A549 (cell line): ENCODE results near the gene DNPEP. TPM values are rescaled to one million over a fixed set of nuclear protein-coding genes. Genes with fewer than 3 reads are reported as not detected.

Experiments
- ATAC-seq, 2 experiments: fragments of 200-7000 bp in 1 of 2; fragments of >200 bp in 1 of 2; cut with Nextera tagmentation in 1 of 2; cut with Tn5 transposase in 1 of 2; 3 replicates each; pipeline versions ENCODE4 v1.8.0 to v1.9.1; 2018 to 2020; ENCODE audit warnings: mild to moderate bottlenecking in 1 of 2, moderate library complexity in 1 of 2
- CTCF ChIA-PET: fragments of 300-600 bp; sonication (Branson Sonifier 250); formaldehyde crosslinking; extraction: SDS; loops from one replicate; lab custom pipeline; 2021; ENCODE audit warnings: antibody characterized with exemption, inconsistent platforms; lab: Yijun Ruan, JAX
- POLR2A ChIA-PET: fragments of 350-600 bp; formaldehyde crosslinking; extraction: SDS; loops from one replicate; lab custom pipeline; 2021; ENCODE audit warnings: antibody characterized with exemption, inconsistent platforms; lab: Yijun Ruan, JAX
- DNase-seq, 2 experiments: peaks; one replicate each; pipeline versions ENCODE4 v3.0.0 to v3.0.0-alpha.2; 2011 to 2016; ENCODE audit warnings: low read depth in 1 of 2, low spot score in 1 of 2
- FAIRE-seq: peaks from 2 replicates; lab custom pipeline; 2011; peaks lifted over from hg19 to GRCh38; lab: Jason Lieb, UNC
- H3K27ac ChIP-seq, 2 experiments: fragments of >200 bp; sonication (Bioruptor Twin); formaldehyde crosslinking; 3 replicates each; pipeline ENCODE4 v1.5.1; 2016 to 2017
- H3K4me1 ChIP-seq: fragments of >200 bp; sonication (Bioruptor Twin); formaldehyde crosslinking; 3 replicates; pipeline ENCODE4 v1.6.1; 2016
- H3K4me2 ChIP-seq: fragments of >200 bp; sonication (Bioruptor Twin); formaldehyde crosslinking; 3 replicates; pipeline ENCODE4 v1.6.1; 2016
- H3K4me3 ChIP-seq: fragments of >200 bp; sonication (Bioruptor Twin); formaldehyde crosslinking; 3 replicates; pipeline ENCODE4 v1.5.1; 2016
- H3K9me3 ChIP-seq: fragments of >200 bp; sonication (Bioruptor Twin); formaldehyde crosslinking; 3 replicates; pipeline ENCODE4 v1.6.1; 2016
- CTCF ChIP-seq: fragments of >200 bp; sonication (Bioruptor Twin); formaldehyde crosslinking; IDR thresholded peaks from 3 replicates; pipeline ENCODE4 v1.5.1; 2016
- EHF ChIP-seq: fragments of 250-450 bp; sonication (Bioruptor Pico); IDR thresholded peaks from 2 replicates; pipeline ENCODE4 v1.5.0; 2020; ENCODE audit warnings: mild to moderate bottlenecking
- FOSB ChIP-seq: fragments of 250-450 bp; sonication (Bioruptor Pico); IDR thresholded peaks from 2 replicates; pipeline ENCODE4 v1.5.0; 2020; ENCODE audit warnings: mild to moderate bottlenecking, moderate library complexity
- FOSL2 ChIP-seq, 2 experiments: fragments of 450-650 bp in 1 of 2; fragments of >200 bp in 1 of 2; sonication (Bioruptor Twin) in 1 of 2; formaldehyde crosslinking; IDR thresholded peaks; 2 replicates each; pipeline versions ENCODE4 v1.5.0 to v1.6.1; 2016 to 2020; ENCODE audit warnings: mild to moderate bottlenecking in 1 of 2, moderate library complexity in 1 of 2
- FOXS1 ChIP-seq: fragments of 250-450 bp; sonication (Bioruptor Pico); IDR thresholded peaks from 2 replicates; pipeline ENCODE4 v1.5.0; 2020; ENCODE audit warnings: mild to moderate bottlenecking, moderate library complexity
- HEYL ChIP-seq: fragments of 250-450 bp; sonication (Bioruptor Pico); IDR thresholded peaks from 2 replicates; pipeline ENCODE4 v1.8.0; 2021; ENCODE audit warnings: mild to moderate bottlenecking, moderate library complexity
- HOXA7 ChIP-seq: fragments of 250-450 bp; sonication (Bioruptor Pico); IDR thresholded peaks from 2 replicates; pipeline ENCODE4 v1.5.0; 2020; ENCODE audit warnings: mild to moderate bottlenecking, moderate library complexity
- MAZ ChIP-seq: fragments of 150-350 bp; IDR thresholded peaks from 2 replicates; pipeline ENCODE4 v1.6.1; 2014; ENCODE audit warnings: antibody characterized with exemption, low read depth, low read length, borderline replicate concordance
- POLR2AphosphoS2 ChIP-seq: conservative IDR thresholded peaks from 2 replicates; pipeline ENCODE4 v1.6.1; 2012; ENCODE audit warnings: low read length, improper control_type of control experiment, inconsistent platforms
- REST ChIP-seq: fragments of 200-600 bp; sonication (generic); IDR thresholded peaks from 2 replicates; pipeline ENCODE4 v1.6.1; 2016; ENCODE audit warnings: antibody characterized with exemption, mild to moderate bottlenecking, moderate library complexity
- ZNF302 ChIP-seq: fragments of 250-450 bp; sonication (Bioruptor Pico); IDR thresholded peaks from 2 replicates; pipeline ENCODE4 v1.9.0; 2021; ENCODE audit warnings: inconsistent platforms, mild to moderate bottlenecking, moderate library complexity
- ZSCAN20 ChIP-seq: fragments of 250-450 bp; sonication (Bioruptor Pico); IDR thresholded peaks from 2 replicates; pipeline ENCODE4 v1.8.0; 2022; ENCODE audit warnings: mild to moderate bottlenecking, moderate library complexity
- WGBS: methylation state at CpG from one replicate; pipeline ENCODE4 v1.1.6; 2017; ENCODE audit errors: missing lambda C conversion rate; 5-methylcytosine and 5-hydroxymethylcytosine counted together
- polyA plus RNA-seq, 4 experiments: library from polyadenylated mRNA; depleted of rRNA in 3 of 4; stranded (reverse); fragments of >200 nt; fragmentation: RNase III in 1 of 4; extraction: RNeasy Plus Mini Kit Qiagen cat#74134 plus additional on column Dnase treatment in 1 of 4; gene quantifications; 2 replicates in 3 of 4; 3 replicates in 1 of 4; pipeline ENCODE4 v1.2.3, GENCODE V29; 2011 to 2017
- TF ChIP-seq, protein P1 (sequence below): fragments of >200 bp; sonication (Bioruptor Twin); formaldehyde crosslinking; IDR thresholded peaks from 3 replicates; pipeline ENCODE4 v1.6.1; 2016

Gene DNPEP
- polyA plus RNA-seq, 2 of the 4 experiments (the other 2 are of a cell fraction), result 29.0 to 40.9 TPM

- FAIRE-seq, result no peak
- CTCF ChIA-PET, result no interaction called here
Measured at GRCh38 chr2:219332542-219332941, 55.2 kb downstream of the DNPEP start, which contains the start of gene RESP18. TSS of gene RESP18 (minus strand) at chr2:219332744.

GRCh38 chr2:219331560-219332213, 56.0 kb downstream of the DNPEP start:
- FAIRE-seq (no peak), DNase-seq (no peak), ATAC-seq (no peak; a peak in 1 of 6 replicates)
- Histone ChIP-seq H3K9me3 (no peaks in the 10 kb centered on the region; the same call in 2 of the 3 replicates), H3K4me2 (no peak overlapping the region), H3K4me3 (no peak overlapping the region), H3K4me1 (no peaks in the 10 kb centered on the region), H3K27ac (no peak overlapping the region)
- CTCF ChIA-PET, result interaction anchor here (1.0 to 2.0 kb wide), 2 partner anchors 21 to 37 kb away, joined by 3 to 5 read pairs; no protein-coding TSS in a partner anchor
- 67% methylated on average over 36 of the region's 39 CpGs for WGBS
- POLR2A ChIA-PET, result no interaction called here
- TF ChIP-seq HOXA7, result no peak
- TF ChIP-seq REST, result peak; percentile 86

More at GRCh38 chr2:219332542-219332941, 55.2 kb downstream of the DNPEP start, which contains the start of gene RESP18:
- Histone ChIP-seq H3K9me3 (no peaks in the 10 kb centered on the region; the same call in 2 of the 3 replicates), H3K27ac (no peak within 1 kb of the TSS), H3K4me3 (no peak within 1 kb of the TSS), H3K4me2 (no peak within 1 kb of the TSS), H3K4me1 (no peaks in the 10 kb centered on the region)
- WGBS, result 53% methylated on average over 7 of the region's 24 CpGs
- TF ChIP-seq, protein P1, sequence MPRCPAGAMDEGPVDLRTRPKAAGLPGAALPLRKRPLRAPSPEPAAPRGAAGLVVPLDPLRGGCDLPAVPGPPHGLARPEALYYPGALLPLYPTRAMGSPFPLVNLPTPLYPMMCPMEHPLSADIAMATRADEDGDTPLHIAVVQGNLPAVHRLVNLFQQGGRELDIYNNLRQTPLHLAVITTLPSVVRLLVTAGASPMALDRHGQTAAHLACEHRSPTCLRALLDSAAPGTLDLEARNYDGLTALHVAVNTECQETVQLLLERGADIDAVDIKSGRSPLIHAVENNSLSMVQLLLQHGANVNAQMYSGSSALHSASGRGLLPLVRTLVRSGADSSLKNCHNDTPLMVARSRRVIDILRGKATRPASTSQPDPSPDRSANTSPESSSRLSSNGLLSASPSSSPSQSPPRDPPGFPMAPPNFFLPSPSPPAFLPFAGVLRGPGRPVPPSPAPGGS, result no peak
- no peak for TF ChIP-seq POLR2AphosphoS2
- no peak for TF ChIP-seq CTCF
- no peak for TF ChIP-seq EHF (CRISPR knock-in tag)
- TF ChIP-seq HEYL (CRISPR knock-in tag), result no peak
- TF ChIP-seq FOXS1 (CRISPR knock-in tag), result no peak
- no peak for TF ChIP-seq FOSL2 (IDR thresholded peaks at IDR 0.05)
- no peak for TF ChIP-seq FOSL2 (CRISPR knock-in tag; IDR thresholded peaks at IDR 0.05)
- no peak for TF ChIP-seq MAZ
- TF ChIP-seq ZSCAN20 (CRISPR knock-in tag), result no peak
- POLR2A ChIA-PET, result no interaction called here
- DNase-seq (no peak), ATAC-seq (no peak)

DNA sequence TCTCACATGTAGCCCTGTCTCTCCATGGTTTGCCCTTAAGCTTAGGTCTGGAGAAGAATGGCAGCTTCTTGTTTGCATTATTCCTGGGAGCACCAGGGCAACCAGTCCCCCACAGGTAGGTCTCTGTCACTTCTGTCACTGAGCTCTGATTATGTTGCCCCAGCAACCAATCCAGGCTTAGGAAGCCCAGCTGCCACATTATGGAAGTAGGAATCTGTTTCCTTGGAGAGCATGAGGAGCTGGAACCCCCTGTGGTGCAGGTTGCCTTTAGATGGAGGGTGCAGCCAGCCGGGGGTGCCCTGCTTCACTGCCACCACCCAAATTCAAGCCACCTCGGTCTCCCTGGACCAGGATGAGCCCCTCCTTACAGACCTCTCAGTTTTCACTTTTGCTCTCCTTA, 60.0 kb downstream of the DNPEP start:
- no peaks in the 10 kb centered on the region for H3K9me3 ChIP-seq
- no peak overlapping the region for H3K4me3 ChIP-seq
- ChIA-PET CTCF (interaction anchor here (1.6 to 2.6 kb wide), 3 partner anchors 29 to 167 kb away, joined by 4 to 11 read pairs (median 6); partner anchors contain the start of gene NHEJ1), POLR2A (no interaction called here)
- H3K4me2 ChIP-seq, result no peak overlapping the region
- TF ChIP-seq FOSB (CRISPR knock-in tag) (no peak), REST (no peak), ZNF302 (CRISPR knock-in tag) (no peak)
- 0% methylated on average over 2 of the region's 2 CpGs for WGBS
- no peak overlapping the region for H3K27ac ChIP-seq
- DNase-seq (no peak), FAIRE-seq (no peak), ATAC-seq (no peak)
- H3K4me1 ChIP-seq, result no peaks in the 10 kb centered on the region
